ENCODE data around the gene SERPINB4.

DNA sequence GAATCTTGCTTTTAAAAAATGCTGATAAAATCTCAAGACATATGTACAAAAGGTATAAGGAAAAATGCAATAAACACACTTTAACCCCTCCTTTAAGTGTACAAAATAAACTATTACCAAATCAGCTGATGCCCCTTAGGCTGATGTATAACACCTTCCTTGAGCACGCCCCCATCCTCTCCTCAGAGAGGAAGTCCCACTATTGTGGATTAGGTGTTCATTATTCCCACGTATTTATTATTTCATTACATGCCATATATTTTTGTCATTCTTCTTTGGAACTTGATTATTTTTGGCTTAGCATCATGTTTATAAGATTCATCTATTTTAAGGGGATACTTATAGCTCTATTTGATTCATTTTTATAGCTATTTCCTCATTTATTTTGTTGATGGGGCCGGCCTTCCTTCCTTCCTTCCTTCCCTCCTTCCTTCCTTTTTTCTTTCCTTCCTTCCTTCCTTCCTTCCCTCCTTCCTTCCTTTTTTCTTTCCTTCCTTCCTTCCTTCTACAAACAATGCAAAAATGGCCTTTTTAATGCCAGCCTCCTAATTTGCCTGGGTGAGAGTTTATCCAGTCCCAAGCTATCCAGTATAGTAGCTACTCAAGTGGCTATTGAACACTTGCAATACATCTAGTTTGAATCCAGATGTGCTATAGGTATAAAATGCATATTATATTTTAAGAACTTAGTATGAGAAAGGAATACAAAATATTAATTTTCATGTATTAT, 52.9 kb downstream of the SERPINB4 start:
- TF ChIP-seq, protein P1, sequence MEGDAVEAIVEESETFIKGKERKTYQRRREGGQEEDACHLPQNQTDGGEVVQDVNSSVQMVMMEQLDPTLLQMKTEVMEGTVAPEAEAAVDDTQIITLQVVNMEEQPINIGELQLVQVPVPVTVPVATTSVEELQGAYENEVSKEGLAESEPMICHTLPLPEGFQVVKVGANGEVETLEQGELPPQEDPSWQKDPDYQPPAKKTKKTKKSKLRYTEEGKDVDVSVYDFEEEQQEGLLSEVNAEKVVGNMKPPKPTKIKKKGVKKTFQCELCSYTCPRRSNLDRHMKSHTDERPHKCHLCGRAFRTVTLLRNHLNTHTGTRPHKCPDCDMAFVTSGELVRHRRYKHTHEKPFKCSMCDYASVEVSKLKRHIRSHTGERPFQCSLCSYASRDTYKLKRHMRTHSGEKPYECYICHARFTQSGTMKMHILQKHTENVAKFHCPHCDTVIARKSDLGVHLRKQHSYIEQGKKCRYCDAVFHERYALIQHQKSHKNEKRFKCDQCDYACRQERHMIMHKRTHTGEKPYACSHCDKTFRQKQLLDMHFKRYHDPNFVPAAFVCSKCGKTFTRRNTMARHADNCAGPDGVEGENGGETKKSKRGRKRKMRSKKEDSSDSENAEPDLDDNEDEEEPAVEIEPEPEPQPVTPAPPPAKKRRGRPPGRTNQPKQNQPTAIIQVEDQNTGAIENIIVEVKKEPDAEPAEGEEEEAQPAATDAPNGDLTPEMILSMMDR (IDR thresholded peaks at IDR 0.05), result no peak
- no peak for TF ChIP-seq POLR2A (IDR thresholded peaks at IDR 0.05)

Measured in suprapubic skin (tissue), 3 donors.